DND-41 (cell line): Measurements from ENCODE around the gene CAV1.

Experiments
- ATAC-seq: fragments of 200-7000 bp; cut with Tn5 transposase; 3 replicates; pipeline ENCODE4 v1.9.1; 2021; ENCODE audit warnings: low read depth; ENCODE audit not compliant: insufficient read depth
- DNase-seq: peaks from one replicate; pipeline ENCODE4 v3.0.0-alpha.2; 2020
- H2AFZ ChIP-seq: 2 replicates; pipeline ENCODE4 v1.6.0; 2012; ENCODE audit warnings: low read depth, low read length
- H3K27ac ChIP-seq: 2 replicates; pipeline ENCODE4 v1.5.1; 2012; ENCODE audit warnings: low read length, inconsistent platforms
- H3K27me3 ChIP-seq: fragments of 200-600 bp; sonication (generic); 2 replicates; pipeline ENCODE4 v1.6.0; 2012; ENCODE audit warnings: low read length, mild to moderate bottlenecking, inconsistent platforms; ENCODE audit not compliant: insufficient read depth, poor library complexity
- H3K36me3 ChIP-seq: 2 replicates; pipeline ENCODE4 v1.5.1; 2012; ENCODE audit warnings: low read length, inconsistent platforms; ENCODE audit not compliant: insufficient read depth
- H3K4me1 ChIP-seq: 2 replicates; pipeline ENCODE4 v1.5.1; 2012; ENCODE audit warnings: mild to moderate bottlenecking, low read length; ENCODE audit not compliant: insufficient read depth
- H3K4me2 ChIP-seq: 2 replicates; pipeline ENCODE4 v1.6.0; 2012; ENCODE audit warnings: mild to moderate bottlenecking, moderate library complexity, low read length, inconsistent platforms; ENCODE audit not compliant: insufficient read depth
- H3K4me3 ChIP-seq, 2 experiments: fragments of 200-600 bp in 1 of 2; shearing (Covaris generic) in 1 of 2; 2 replicates each; pipeline ENCODE4 v1.5.1; 2012 to 2016; ENCODE audit warnings: inconsistent platforms in 2 of 2, low read length in 2 of 2, mild to moderate bottlenecking in 2 of 2, low read depth in 1 of 2, moderate library complexity in 1 of 2
- H3K79me2 ChIP-seq: 2 replicates; pipeline ENCODE4 v1.6.0; 2012; ENCODE audit warnings: low read length, inconsistent platforms; ENCODE audit not compliant: insufficient read depth
- H3K9ac ChIP-seq: 2 replicates; pipeline ENCODE4 v1.6.0; 2012; ENCODE audit warnings: low read depth, mild to moderate bottlenecking, inconsistent platforms, low read length, moderate library complexity
- H3K9me3 ChIP-seq: 2 replicates; pipeline ENCODE4 v1.5.1; 2012; ENCODE audit warnings: low read length, moderate library complexity, mild to moderate bottlenecking, inconsistent platforms; ENCODE audit not compliant: insufficient read depth, severe bottlenecking
- H4K20me1 ChIP-seq: 2 replicates; pipeline ENCODE4 v1.6.0; 2012; ENCODE audit warnings: low read length; ENCODE audit not compliant: insufficient read depth
- CTCF ChIP-seq: IDR thresholded peaks from 2 replicates; pipeline ENCODE4 v1.5.1; 2012; ENCODE audit warnings: borderline replicate concordance, low read length, moderate library complexity, mild to moderate bottlenecking; ENCODE audit not compliant: poor library complexity, severe bottlenecking; ENCODE audit errors: extremely low read depth
- EZH2 ChIP-seq: IDR thresholded peaks from 3 replicates; pipeline ENCODE4 v1.6.1; 2012; ENCODE audit warnings: borderline replicate concordance, low read depth, mild to moderate bottlenecking, moderate library complexity, low read length, inconsistent platforms; ENCODE audit not compliant: severe bottlenecking

Gene CAV1

DNA sequence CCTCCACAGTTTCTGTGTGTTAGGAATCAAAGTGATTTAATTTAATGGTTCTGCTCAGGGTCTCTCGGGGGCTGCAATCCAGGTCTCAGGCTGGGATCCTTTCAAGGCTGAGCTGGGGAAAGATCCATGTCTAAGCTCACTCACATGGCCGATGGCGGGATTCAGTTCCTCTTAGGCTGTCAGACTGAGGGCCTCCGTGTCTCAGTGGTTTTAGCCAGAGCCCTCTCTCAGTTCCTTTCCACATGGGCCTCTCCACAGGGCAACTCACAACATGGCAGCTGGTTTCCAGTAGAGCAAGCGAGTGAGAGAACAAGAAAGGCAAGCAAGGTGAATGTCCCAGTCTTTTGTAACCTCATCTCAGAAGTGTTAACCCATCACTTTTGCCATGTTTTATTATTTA lies 26.9 kb downstream of the CAV1 start:
- Histone ChIP-seq H2AFZ (no peak overlapping the region), H3K36me3 (no peaks in the 10 kb centered on the region), H3K79me2 (no peaks in the 10 kb centered on the region), H3K9ac (no peak overlapping the region), H4K20me1 (no peaks in the 10 kb centered on the region), H3K4me1 (no peaks in the 10 kb centered on the region), H3K9me3 (no peaks in the 10 kb centered on the region), H3K4me2 (no peak overlapping the region), H3K27ac (no peak overlapping the region), H3K4me3 (no peak overlapping the region), H3K27me3 (peaks cover 11% of the 10 kb centered on the region)
- DNase-seq (no peak), ATAC-seq (no peak)
- TF ChIP-seq EZH2: no peak
- TF ChIP-seq CTCF: no peak

- no peak overlapping the region for H3K27ac ChIP-seq
- no peaks in the 10 kb centered on the region for H3K79me2 ChIP-seq
- H3K4me3 ChIP-seq: no peak overlapping the region
- no peaks in the 10 kb centered on the region for H3K36me3 ChIP-seq
- H3K27me3 ChIP-seq: peaks cover 14% of the 10 kb centered on the region
- no peak overlapping the region for H3K9ac ChIP-seq
- no peaks in the 10 kb centered on the region for H3K4me1 ChIP-seq
- H2AFZ ChIP-seq: no peak overlapping the region
- ATAC-seq (no peak), DNase-seq (no peak)
- H3K4me2 ChIP-seq: no peak overlapping the region
- no peaks in the 10 kb centered on the region for H4K20me1 ChIP-seq
- no peaks in the 10 kb centered on the region for H3K9me3 ChIP-seq
- TF ChIP-seq EZH2 (no peak), CTCF (no peak)
Measured at GRCh38 chr7:116552602-116553001, 27.8 kb downstream of the CAV1 start.

DNA sequence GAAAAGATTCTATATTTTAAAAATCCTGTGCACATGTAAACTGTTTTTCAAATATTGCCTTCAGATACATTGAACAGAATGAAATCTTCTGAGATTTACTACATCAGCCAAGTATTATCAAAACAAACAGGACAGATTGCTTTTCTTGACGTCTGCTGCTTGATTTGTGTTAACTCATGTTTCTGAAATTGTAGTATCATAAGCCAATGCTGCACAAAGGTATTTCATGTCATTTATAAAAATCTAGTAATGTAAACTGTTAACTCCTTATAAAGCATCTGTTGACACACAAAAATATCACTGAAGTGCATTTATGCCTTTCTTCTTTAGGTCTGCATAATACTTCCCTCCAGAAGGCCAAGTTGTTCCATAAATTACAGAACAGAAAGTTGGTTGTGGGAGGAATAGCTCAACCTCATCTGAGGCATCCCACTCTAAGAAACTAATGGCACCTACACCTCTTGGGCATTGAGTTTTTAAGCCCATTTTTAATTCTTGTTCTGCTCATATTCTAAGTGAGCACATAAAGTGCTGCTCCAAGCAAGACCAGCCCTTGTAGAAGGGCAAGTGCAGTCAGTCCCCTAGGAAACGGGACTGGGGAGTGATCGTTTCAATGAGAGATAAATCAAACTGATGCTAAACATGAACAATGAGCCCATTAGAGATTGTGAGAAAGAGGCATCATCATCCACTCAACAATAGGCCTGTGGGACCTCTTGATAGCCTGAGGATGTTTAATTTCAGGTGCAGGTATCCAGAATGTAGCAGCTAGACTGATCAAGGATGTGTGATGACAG lies 28.5 kb downstream of the CAV1 start:
- H3K36me3 ChIP-seq: no peaks in the 10 kb centered on the region
- no peak overlapping the region for H2AFZ ChIP-seq
- H3K4me2 ChIP-seq: no peak overlapping the region
- peaks cover 15% of the 10 kb centered on the region for H3K27me3 ChIP-seq
- no peaks in the 10 kb centered on the region for H3K4me1 ChIP-seq
- H3K9me3 ChIP-seq: no peaks in the 10 kb centered on the region
- no peak for DNase-seq
- no peaks in the 10 kb centered on the region for H3K79me2 ChIP-seq
- TF ChIP-seq CTCF (no peak), EZH2 (no peak)
- H4K20me1 ChIP-seq: no peaks in the 10 kb centered on the region
- no peak overlapping the region for H3K9ac ChIP-seq
- no peak for ATAC-seq
- no peak overlapping the region for H3K4me3 ChIP-seq
- H3K27ac ChIP-seq: no peak overlapping the region

GRCh38 chr7:116554436-116554835 lies 29.6 kb downstream of the CAV1 start:
- H3K27me3 ChIP-seq: peaks cover 10% of the 10 kb centered on the region
- H3K36me3 ChIP-seq: no peaks in the 10 kb centered on the region
- H3K9ac ChIP-seq: no peak overlapping the region
- no peak overlapping the region for H3K4me2 ChIP-seq
- H3K79me2 ChIP-seq: no peaks in the 10 kb centered on the region
- ATAC-seq (no peak), DNase-seq (no peak)
- TF ChIP-seq CTCF (no peak), EZH2 (no peak)
- no peaks in the 10 kb centered on the region for H3K4me1 ChIP-seq
- no peak overlapping the region for H3K4me3 ChIP-seq
- H3K27ac ChIP-seq: no peak overlapping the region
- no peaks in the 10 kb centered on the region for H3K9me3 ChIP-seq
- no peaks in the 10 kb centered on the region for H4K20me1 ChIP-seq
- H2AFZ ChIP-seq: no peak overlapping the region
